GM19467 (cell line): ENCODE data around the gene ROBO2.
"Not testable (repeated sequence)": the region's sequence is repeated elsewhere in the genome, so short reads cannot be mapped to it uniquely, and the experiment has no call there.

Experiments
- ATAC-seq: cut with Tn5 transposase; IDR thresholded peaks from one replicate; pipeline ENCODE4 v1.9.1; 2021; ENCODE audit warnings: mild to moderate bottlenecking, moderate library complexity; ENCODE audit not compliant: unreplicated experiment

Gene ROBO2

DNA sequence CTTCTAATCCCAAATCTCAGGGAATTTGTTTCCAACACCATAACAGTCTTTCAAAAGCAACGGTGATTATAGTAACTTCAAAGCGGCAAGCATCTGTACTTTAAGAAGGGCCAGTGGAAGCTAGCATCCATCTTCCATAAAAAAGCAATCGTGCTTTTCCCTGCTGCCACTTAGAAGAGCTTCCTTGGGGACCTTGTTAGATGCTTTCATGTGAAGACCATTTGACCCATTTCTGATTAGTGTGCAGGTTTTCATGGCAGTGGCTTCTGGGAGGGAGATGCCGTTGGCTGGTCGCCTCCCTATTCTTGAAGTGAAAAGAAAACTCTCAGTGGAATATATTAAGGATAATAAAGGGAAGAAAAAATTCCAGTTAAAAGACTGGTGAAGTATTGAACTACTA lies 354.1 kb downstream of the ROBO2 start:
- no peak for ATAC-seq

GRCh38 chr3:77404871-77405270 lies 365.0 kb downstream of the ROBO2 start:
- ATAC-seq, result no peak

GRCh38 chr3:77407441-77407840 lies 367.5 kb downstream of the ROBO2 start:
- no peak for ATAC-seq

GRCh38 chr3:77410334-77410733 lies 370.4 kb downstream of the ROBO2 start:
- not testable (repeated sequence) for ATAC-seq

DNA sequence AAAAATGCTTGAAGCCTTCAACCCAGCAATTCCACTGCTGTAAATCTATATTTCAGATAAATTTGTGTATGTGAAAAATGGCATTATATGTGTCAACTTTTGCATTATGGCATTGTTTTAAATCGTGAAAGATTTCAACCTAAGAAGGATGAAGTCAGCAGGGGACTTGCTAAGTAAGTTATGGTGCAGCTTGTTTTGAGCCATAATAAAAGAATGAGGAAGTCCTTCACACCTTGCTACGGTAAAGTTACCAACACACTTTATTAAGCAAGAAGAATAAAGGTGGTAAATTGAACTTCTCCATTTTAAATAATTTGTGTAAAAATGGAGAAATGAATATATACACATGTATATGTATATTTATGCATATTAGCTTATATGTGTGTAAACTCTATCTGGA lies 371.4 kb downstream of the ROBO2 start:
- no peak for ATAC-seq

DNA sequence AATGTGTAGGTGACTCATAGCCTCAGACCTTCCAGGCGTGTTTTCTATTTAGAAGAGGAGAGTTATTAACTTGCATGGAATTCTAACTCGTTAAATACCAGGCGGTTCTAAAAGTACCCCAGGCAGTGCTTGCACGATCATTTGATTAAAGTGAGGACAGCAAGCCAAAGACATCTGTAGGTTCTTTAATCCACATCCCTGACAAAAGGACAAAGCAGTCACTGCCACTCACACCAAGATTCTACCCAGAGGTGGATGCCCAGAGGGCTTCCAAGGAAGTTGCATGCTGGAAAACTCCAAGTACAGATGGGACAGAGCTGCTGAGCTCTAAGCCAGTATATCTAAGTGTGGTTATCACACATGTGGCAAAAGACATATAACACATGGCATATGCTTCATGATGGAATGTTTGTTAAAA lies 372.1 kb downstream of the ROBO2 start:
- no peak for ATAC-seq

GRCh38 chr3:77412584-77412983 lies 372.7 kb downstream of the ROBO2 start:
- no peak for ATAC-seq

DNA sequence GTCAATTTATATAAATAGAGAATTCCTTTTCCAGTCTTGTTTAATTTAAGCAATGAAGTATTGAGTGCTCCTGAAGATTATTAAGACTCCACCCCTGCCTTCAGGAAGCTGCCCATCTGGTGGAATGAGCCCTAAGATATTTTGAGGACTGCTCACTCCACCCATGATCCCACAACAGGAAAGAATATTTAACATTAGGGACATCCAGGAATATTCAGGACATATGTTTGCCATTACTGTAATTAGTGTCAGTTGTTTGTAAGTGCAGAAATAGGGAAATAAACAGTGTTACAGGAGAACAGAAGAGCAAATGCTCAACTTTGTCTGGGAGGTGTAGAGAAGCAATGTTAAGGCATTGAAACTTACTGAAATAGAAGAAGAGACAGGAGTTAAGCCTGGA lies 375.0 kb downstream of the ROBO2 start:
- ATAC-seq, result no peak

DNA sequence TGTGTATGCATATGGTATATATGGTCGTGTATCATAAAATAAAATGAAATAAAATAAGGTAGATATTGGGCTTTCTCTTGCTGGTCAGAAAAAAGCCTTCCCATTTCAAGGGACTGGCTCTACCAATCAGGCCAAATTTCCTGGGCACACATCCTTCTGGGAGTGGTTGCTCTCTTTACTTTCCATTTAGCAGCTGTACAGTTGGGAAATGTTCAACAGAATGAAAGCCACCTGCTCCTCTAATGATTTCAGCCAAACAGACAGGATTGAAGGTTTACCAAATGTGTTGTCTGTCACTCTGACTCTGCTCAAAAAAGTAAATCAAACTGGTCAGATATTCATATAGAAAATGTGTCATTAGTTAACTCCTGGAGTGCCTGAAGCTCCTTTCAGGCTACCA lies 380.4 kb downstream of the ROBO2 start:
- ATAC-seq, result no peak

- ATAC-seq, result no peak
Observed at GRCh38 chr3:77421916-77422315, 382.0 kb downstream of the ROBO2 start.

GRCh38 chr3:77426531-77426930 lies 386.6 kb downstream of the ROBO2 start:
- ATAC-seq, result no peak

DNA sequence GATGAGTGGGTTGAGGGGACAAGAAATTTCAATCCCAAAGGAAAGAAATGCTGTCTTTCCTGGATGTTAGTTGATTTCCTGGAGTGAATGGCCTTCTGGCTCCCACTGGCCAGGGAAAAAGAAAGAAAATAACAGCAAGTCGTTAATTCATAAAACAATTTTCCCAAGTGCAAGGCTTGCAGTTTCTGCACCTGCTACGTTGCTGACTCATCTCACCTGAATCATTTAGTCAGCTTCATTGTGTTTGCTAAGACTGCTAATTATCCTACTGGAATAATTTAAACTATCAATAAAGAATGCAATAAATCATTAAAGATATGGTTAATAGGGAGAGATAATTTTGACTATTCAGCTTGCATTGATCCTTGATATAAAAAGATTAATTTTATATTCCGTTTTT lies 387.6 kb downstream of the ROBO2 start:
- ATAC-seq, result no peak

- no peak for ATAC-seq
Observed at GRCh38 chr3:77436908-77437307, 397.0 kb downstream of the ROBO2 start.

DNA sequence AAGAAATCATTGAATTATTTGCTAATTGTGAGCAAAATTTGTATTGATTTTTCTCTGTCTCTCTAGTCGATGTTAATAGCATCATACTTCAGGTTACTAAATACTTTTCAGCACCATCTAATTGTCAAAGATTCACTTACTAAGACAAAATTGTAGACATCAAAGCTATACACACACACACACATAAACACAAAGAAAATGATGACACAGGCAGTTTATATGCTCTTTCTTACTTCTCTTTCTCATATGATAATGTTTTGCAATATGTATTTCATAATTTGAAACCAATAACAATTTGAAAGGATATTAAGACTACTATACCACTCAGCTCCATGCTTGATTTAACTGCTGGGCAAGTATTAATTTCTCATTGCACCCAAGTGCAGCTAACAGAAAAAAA lies 406.2 kb downstream of the ROBO2 start:
- ATAC-seq, result no peak

DNA sequence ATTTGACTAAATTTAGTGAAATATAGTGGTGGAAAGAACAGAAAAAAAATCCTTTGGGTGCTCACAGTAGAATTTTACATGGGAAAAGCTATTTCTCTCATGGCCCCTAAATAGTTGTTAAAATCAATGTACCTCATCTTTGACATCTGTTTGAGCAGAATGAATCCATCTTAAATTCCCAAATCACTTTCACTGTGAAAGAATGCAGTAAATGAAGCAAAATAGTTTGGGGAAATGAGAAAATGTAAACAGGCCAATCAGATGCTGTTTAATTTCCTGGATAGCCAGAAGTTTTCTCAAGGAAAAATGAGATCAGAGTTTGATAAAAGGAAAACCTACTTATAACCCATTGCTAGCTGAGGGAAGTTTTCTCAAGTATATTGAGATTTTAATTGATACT lies 406.9 kb downstream of the ROBO2 start:
- ATAC-seq, result no peak

DNA sequence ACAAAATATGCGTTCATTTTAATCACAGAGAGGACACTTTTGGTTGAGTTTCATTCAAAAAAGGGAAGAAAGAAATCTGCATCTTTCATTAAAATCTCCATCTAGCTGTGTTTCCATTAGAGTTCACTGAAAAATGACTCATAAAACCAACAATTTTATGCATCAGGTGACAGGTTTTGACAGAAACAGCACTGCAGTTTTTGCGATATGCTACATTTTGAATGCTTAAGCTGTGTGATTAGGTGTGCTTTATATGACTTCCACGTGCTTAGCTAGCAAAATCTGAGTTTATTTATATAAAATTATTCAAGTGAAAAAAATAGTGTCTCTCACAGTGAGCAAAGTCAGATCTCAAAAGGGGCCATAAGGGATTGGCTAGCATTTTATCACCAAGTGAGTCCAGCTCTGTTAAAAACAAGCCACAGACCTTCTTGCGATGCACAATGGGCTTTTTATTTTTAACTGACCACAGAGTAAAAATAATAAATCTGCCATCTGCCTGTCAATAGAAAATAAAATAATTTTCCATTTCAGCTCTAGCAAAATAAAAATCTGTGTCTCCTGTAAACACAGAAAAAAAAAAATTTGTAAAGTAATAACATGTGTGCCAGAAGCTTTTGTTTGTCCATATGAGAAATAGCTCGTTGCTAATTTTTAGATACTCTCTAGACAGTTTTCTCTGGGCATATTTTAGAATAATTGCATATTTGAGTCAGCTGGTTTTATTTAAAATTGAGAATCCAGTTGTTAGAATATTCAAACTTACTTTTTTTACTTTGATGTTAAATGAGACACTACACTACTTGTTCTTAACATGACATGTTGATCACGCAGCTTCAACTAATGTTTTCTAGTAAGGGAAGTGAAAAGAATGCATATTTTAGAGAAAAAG lies 409.8 kb downstream of the ROBO2 start:
- no peak for ATAC-seq

DNA sequence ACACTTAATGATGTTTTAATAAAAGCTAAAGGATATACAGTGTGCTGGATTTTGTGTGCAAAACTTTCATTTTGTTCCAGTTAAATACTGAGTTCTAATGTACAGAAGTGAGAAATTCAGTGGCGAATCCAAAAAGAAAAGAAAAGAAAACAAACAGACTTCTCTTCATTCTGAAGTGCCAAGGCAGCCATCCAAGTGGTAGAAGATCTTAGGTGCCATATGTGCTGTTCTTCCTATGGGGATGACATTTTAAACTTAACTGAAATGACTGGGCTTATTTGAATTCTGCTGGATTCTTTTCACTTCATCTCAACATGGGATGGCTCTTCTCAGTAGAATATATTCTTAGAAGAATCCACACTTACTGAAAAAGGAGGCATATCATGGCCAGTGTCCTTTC lies 416.5 kb downstream of the ROBO2 start:
- ATAC-seq, result no peak

DNA sequence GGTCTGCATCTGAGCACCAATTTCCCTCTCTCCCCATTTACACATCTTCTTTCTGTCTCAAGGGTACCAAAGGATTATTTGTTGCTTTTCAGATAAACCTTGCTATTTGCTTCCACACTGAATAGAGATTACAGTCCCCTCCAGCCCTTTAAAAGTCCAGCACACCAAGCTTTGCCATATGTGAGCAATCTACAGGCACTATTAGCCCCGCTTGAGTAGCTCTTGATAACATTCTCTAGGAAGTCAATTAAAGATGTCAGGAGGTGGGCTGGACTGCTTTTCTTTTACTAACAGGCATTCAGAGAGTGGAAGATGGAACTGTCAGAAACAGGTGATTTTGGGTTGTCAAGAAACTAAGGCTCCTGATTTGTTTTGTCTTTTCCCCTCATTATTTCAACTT lies 417.0 kb downstream of the ROBO2 start:
- no peak for ATAC-seq

GRCh38 chr3:77459926-77460325 lies 420.0 kb downstream of the ROBO2 start:
- no peak for ATAC-seq

GRCh38 chr3:77460326-77460725 lies 420.4 kb downstream of the ROBO2 start:
- no peak for ATAC-seq

DNA sequence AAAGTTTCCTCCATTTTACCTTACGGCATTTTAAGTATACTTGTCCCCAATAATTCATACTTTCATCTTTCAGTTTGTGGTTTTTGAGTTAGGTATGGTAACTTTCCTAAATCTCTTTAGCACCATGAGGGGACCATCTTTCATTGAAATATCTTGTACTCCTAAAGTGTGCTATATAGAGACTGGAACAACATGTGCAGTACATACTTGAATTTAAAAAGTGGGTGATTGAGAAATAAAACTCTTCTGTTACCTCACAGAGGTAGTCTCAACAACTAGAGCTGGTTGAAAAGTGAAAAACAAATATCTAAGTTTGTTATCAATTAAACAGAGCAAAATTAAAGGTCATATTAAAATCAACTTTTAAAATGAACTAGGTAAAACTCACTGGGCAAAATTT lies 423.1 kb downstream of the ROBO2 start:
- ATAC-seq, result no peak

DNA sequence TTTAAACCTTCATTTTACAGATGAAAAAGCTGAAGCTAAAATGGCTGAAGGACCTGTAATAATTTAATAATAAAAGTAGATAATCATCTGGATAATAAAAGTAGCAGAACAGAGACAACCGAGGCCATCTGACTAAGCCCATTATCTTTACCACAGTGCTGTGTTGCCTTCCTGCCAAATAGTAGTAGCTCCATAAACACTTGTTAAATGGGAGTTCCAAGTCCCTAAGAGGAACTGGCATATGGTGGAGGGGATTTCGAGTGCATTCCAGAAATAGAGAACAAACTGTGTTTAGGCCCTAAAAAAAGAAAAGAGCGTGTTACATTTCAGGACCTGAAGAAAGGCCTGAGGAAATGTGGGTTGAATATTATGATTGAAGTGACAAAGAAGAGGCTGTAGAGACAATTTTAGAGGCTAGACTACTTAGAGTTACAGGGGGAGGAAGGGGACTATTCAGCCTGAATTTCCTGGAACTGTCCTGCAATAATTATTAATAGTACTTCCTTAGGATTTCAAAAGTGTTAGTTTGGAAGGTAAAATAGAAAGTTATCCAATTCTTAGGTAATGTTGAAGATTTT lies 424.3 kb downstream of the ROBO2 start:
- no peak for ATAC-seq
